Suprapubic skin (tissue), 4 donors: ENCODE measurements around the gene BAIAP3. TPM values are rescaled to one million over a fixed set of nuclear protein-coding genes. Genes with fewer than 3 reads are reported as not detected.

Experiments used
- DNase-seq, 2 donors: peaks; one replicate each; pipeline ENCODE4 v3.0.0-alpha.2; 2019; ENCODE audit warnings: low spot score in 2 of 2
- H3K27ac ChIP-seq: fragments of 200-600 bp; sonication (generic); one replicate; pipeline ENCODE4 v1.5.1; 2019
- H3K27me3 ChIP-seq: fragments of 200-600 bp; sonication (generic); one replicate; pipeline ENCODE4 v1.5.1; 2019
- H3K36me3 ChIP-seq: fragments of 200-600 bp; sonication (generic); one replicate; pipeline ENCODE4 v1.5.1; 2019
- H3K4me1 ChIP-seq: fragments of 200-600 bp; sonication (generic); one replicate; pipeline ENCODE4 v1.5.1; 2019
- H3K4me3 ChIP-seq: fragments of 200-600 bp; sonication (generic); one replicate; pipeline ENCODE4 v1.5.1; 2019; ENCODE audit warnings: mild to moderate bottlenecking
- H3K9me3 ChIP-seq: fragments of 200-600 bp; sonication (generic); one replicate; pipeline ENCODE4 v1.5.1; 2019
- EP300 ChIP-seq: sonication (generic); formaldehyde crosslinking; IDR thresholded peaks from one replicate; pipeline ENCODE4 v1.6.1; 2017; ENCODE audit warnings: antibody characterized with exemption
- POLR2A ChIP-seq, 2 donors: fragments of 450-650 bp; IDR thresholded peaks; one replicate each; pipeline ENCODE4 v1.6.1; 2017; ENCODE audit warnings: antibody characterized with exemption in 2 of 2, mild to moderate bottlenecking in 2 of 2, moderate library complexity in 2 of 2
- POLR2AphosphoS5 ChIP-seq, 3 donors: sonication (generic); formaldehyde crosslinking; IDR thresholded peaks; one replicate each; pipeline ENCODE4 v1.6.1; 2017; ENCODE audit warnings: antibody characterized with exemption in 3 of 3
- WGBS: methylation state at CpG from one replicate; pipeline ENCODE4 v1.1.5; 2018; 5-methylcytosine and 5-hydroxymethylcytosine counted together
- total RNA-seq, 4 donors: library from RNA; depleted of rRNA; stranded (reverse); fragments of >200 nt; gene quantifications; one replicate each; pipeline ENCODE4 v1.1.0, GENCODE V29; 2016
- TF ChIP-seq, protein P1 (sequence below), 2 donors: fragments of 200-600 bp in 1 of 2; fragments of 450-650 bp in 1 of 2; sonication (generic) in 1 of 2; IDR thresholded peaks; one replicate each; pipeline ENCODE4 v1.5.1; 2016 to 2019; ENCODE audit warnings: antibody characterized with exemption in 2 of 2, mild to moderate bottlenecking in 1 of 2, moderate library complexity in 1 of 2

Gene BAIAP3
- total RNA-seq, 4 donors from 2014 or later: 0.87 to 6.2 (median 2.5) TPM

- peak overlapping the region; percentile 4 for H3K27ac ChIP-seq
Observed at GRCh38 chr16:1378087-1378803, 44.8 kb downstream of the BAIAP3 start.

DNA sequence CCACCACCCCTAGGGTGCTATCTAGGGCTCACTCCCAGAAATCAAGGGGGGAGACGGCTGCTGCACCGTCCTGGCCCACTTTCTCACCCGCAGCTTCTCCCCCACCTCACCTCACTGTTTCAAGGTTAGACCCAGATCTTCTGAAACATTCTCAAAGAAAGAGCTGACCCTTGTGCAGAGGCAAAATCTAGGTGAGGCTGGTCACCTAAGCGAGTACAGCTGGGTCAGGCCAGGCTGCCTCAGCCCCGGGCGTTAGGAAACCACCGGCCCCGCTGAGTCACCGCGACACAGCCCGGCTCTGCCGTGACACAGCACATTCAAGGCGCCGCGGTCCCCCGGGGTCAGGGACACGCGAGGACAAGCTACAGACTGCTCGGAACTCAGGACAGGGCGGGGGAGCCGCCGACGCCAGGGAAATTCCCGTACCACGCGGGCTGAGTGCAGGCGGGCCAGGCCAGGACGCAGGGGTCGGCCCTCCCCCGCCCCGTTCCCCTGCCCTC is 45.4 kb downstream of the BAIAP3 start:
- TF ChIP-seq POLR2A (IDR thresholded peaks at IDR 0.05): no peak
- TF ChIP-seq EP300: no peak
- TF ChIP-seq, protein P1, sequence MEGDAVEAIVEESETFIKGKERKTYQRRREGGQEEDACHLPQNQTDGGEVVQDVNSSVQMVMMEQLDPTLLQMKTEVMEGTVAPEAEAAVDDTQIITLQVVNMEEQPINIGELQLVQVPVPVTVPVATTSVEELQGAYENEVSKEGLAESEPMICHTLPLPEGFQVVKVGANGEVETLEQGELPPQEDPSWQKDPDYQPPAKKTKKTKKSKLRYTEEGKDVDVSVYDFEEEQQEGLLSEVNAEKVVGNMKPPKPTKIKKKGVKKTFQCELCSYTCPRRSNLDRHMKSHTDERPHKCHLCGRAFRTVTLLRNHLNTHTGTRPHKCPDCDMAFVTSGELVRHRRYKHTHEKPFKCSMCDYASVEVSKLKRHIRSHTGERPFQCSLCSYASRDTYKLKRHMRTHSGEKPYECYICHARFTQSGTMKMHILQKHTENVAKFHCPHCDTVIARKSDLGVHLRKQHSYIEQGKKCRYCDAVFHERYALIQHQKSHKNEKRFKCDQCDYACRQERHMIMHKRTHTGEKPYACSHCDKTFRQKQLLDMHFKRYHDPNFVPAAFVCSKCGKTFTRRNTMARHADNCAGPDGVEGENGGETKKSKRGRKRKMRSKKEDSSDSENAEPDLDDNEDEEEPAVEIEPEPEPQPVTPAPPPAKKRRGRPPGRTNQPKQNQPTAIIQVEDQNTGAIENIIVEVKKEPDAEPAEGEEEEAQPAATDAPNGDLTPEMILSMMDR (IDR thresholded peaks at IDR 0.05): no peak
- TF ChIP-seq POLR2AphosphoS5 (IDR thresholded peaks at IDR 0.05): peak; percentile 10 to 20 (median 13)
- Histone ChIP-seq H3K4me3 (peak overlapping the region; percentile 63), H3K4me1 (peaks cover 30% of the 10 kb centered on the region), H3K27ac (peak overlapping the region; percentile 91), H3K9me3 (no peaks in the 10 kb centered on the region), H3K36me3 (peaks cover 47% of the 10 kb centered on the region), H3K27me3 (no peaks in the 10 kb centered on the region)
- DNase-seq: peak; percentile 87 to 93
- WGBS: 37% methylated on average over 3 of the region's 31 CpGs

More at GRCh38 chr16:1378087-1378803, 44.8 kb downstream of the BAIAP3 start:
- peak overlapping the region; percentile 63 for H3K4me3 ChIP-seq
- H3K36me3 ChIP-seq: peaks cover 41% of the 10 kb centered on the region
- TF ChIP-seq POLR2A (IDR thresholded peaks at IDR 0.05) (no peak), EP300 (no peak), POLR2AphosphoS5 (IDR thresholded peaks at IDR 0.05) (no peak)
- TF ChIP-seq, protein P1 (IDR thresholded peaks at IDR 0.05): no peak
- no peak for DNase-seq
- 90% methylated on average over 6 of the region's 25 CpGs for WGBS
- H3K27me3 ChIP-seq: no peaks in the 10 kb centered on the region
- no peaks in the 10 kb centered on the region for H3K9me3 ChIP-seq
- H3K4me1 ChIP-seq: peaks cover 30% of the 10 kb centered on the region

- H3K9me3 ChIP-seq: no peaks in the 10 kb centered on the region
- H3K27me3 ChIP-seq: no peaks in the 10 kb centered on the region
- peak overlapping the region; percentile 91 for H3K27ac ChIP-seq
- no peak for DNase-seq
- peak overlapping the region; percentile 63 for H3K4me3 ChIP-seq
- WGBS: 26% methylated on average over 4 of the region's 95 CpGs
- TF ChIP-seq, protein P1 (IDR thresholded peaks at IDR 0.05): no peak
- TF ChIP-seq POLR2AphosphoS5 (IDR thresholded peaks at IDR 0.05): no peak
- no peak for TF ChIP-seq EP300
- no peak for TF ChIP-seq POLR2A (IDR thresholded peaks at IDR 0.05)
- peaks cover 53% of the 10 kb centered on the region for H3K36me3 ChIP-seq
- peaks cover 30% of the 10 kb centered on the region for H3K4me1 ChIP-seq
Observed at GRCh38 chr16:1379304-1380076, 46.0 kb downstream of the BAIAP3 start.

GRCh38 chr16:1380195-1380594 is 46.8 kb downstream of the BAIAP3 start:
- H3K27ac ChIP-seq: no peak overlapping the region
- 88% methylated on average over 10 of the region's 10 CpGs for WGBS
- H3K4me3 ChIP-seq: peak overlapping the region; percentile 63

More at GRCh38 chr16:1380195-1380594, 46.8 kb downstream of the BAIAP3 start:
- Histone ChIP-seq H3K4me1 (peaks cover 30% of the 10 kb centered on the region), H3K9me3 (no peaks in the 10 kb centered on the region), H3K36me3 (peaks cover 53% of the 10 kb centered on the region), H3K27me3 (no peaks in the 10 kb centered on the region)
- TF ChIP-seq POLR2A (IDR thresholded peaks at IDR 0.05): no peak
- TF ChIP-seq EP300: no peak
- TF ChIP-seq, protein P1 (IDR thresholded peaks at IDR 0.05): no peak
- TF ChIP-seq POLR2AphosphoS5 (IDR thresholded peaks at IDR 0.05): no peak
- no peak for DNase-seq
